DOHH2 (cell line): ENCODE measurements around the gene KHNYN.

ENCODE experiments used
- H3F3A ChIP-seq: fragments of 200-600 bp; sonication (generic), shearing (Covaris generic); 2 replicates; pipeline ENCODE4 v1.6.0; 2016; ENCODE audit warnings: antibody characterized with exemption, mild to moderate bottlenecking; ENCODE audit not compliant: control insufficient read depth, insufficient read depth
- H3K27ac ChIP-seq: fragments of 200-600 bp; sonication (generic); 2 replicates; pipeline ENCODE4 v1.5.1; 2014; ENCODE audit warnings: low read depth, mild to moderate bottlenecking, low read length, moderate library complexity
- H3K27me3 ChIP-seq: fragments of 200-600 bp; sonication (generic); 2 replicates; pipeline ENCODE4 v1.6.1; 2014; ENCODE audit warnings: mild to moderate bottlenecking, low read length, mixed read lengths; ENCODE audit not compliant: control insufficient read depth
- H3K36me3 ChIP-seq: fragments of 200-600 bp; sonication (generic); 2 replicates; pipeline ENCODE4 v1.6.1; 2014; ENCODE audit warnings: mild to moderate bottlenecking, low read length, moderate library complexity, mixed read lengths; ENCODE audit not compliant: control insufficient read depth
- H3K4me1 ChIP-seq: fragments of 200-600 bp; sonication (generic); 2 replicates; pipeline ENCODE4 v1.6.1; 2014; ENCODE audit warnings: mild to moderate bottlenecking, low read length, mixed read lengths; ENCODE audit not compliant: control insufficient read depth
- H3K4me2 ChIP-seq: fragments of 200-600 bp; sonication (generic); 2 replicates; pipeline ENCODE4 v1.6.0; 2014; ENCODE audit warnings: mild to moderate bottlenecking, low read length, moderate library complexity
- H3K4me3 ChIP-seq: fragments of 200-600 bp; sonication (generic); 2 replicates; pipeline ENCODE4 v1.5.1; 2014; ENCODE audit warnings: mild to moderate bottlenecking, low read length, mixed read lengths
- H3K79me2 ChIP-seq: fragments of 200-600 bp; sonication (generic); 2 replicates; pipeline ENCODE4 v1.6.1; 2014; ENCODE audit warnings: mild to moderate bottlenecking, low read length, mixed read lengths; ENCODE audit not compliant: control insufficient read depth
- H3K9me2 ChIP-seq: fragments of 200-600 bp; sonication (generic); replicated peaks from 2 replicates; pipeline ENCODE4 v1.6.1; 2014; ENCODE audit warnings: mild to moderate bottlenecking, low read length, mixed read lengths; ENCODE audit not compliant: control insufficient read depth
- H3K9me3 ChIP-seq: fragments of 200-600 bp; sonication (generic); 2 replicates; pipeline ENCODE4 v1.6.1; 2014; ENCODE audit warnings: antibody characterized with exemption, low read length, mixed read lengths; ENCODE audit not compliant: control insufficient read depth, insufficient read depth
- H4K20me1 ChIP-seq: fragments of 200-600 bp; sonication (generic); 2 replicates; pipeline ENCODE4 v1.6.0; 2014; ENCODE audit warnings: low read depth, mild to moderate bottlenecking, antibody characterized with exemption, low read length, moderate library complexity; ENCODE audit not compliant: control insufficient read depth, insufficient read depth
- EZH2phosphoT487 ChIP-seq: fragments of 200-600 bp; sonication (generic); IDR thresholded peaks from 2 replicates; pipeline ENCODE4 v1.6.1; 2017; ENCODE audit warnings: borderline replicate concordance, mild to moderate bottlenecking, antibody characterized with exemption, low read length, moderate library complexity, mixed read lengths
- TF ChIP-seq, protein P1 (sequence below): fragments of 200-600 bp; sonication (generic); IDR thresholded peaks from one replicate; pipeline ENCODE4 v1.5.1; 2014; ENCODE audit warnings: antibody characterized with exemption, mild to moderate bottlenecking, low read depth, low read length; ENCODE audit not compliant: poor library complexity, severe bottlenecking

Gene KHNYN

DNA sequence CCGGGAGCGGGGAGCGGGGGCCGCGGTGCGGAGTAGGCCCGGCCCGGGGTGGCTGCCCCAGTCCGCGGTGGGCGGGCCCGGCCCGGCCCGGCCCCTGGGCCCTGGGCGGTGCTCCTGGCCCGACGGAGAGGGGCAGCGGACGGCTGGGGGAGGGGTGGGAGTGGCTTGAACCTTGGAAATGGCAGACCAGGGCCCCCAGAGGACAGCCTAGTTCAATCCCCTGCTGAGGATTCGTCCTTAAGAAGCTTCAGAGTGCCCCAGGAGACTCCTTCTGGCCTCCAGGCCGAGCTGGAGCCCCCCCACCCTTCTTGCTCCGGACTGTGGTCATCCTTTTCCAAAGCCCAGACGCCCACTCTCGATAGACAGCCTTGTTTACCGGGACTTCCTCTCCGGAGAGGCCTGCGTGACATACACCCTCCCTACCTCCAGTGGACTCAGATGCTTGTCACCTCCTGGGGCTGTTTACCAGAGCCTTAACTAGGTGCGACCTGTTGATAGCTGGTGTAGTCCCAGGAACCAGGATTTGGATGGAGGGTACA, 458 bp downstream of the KHNYN start:
- no peaks in the 10 kb centered on the region for H3K9me3 ChIP-seq
- peaks cover 45% of the 10 kb centered on the region for H3K4me1 ChIP-seq
- no peaks in the 10 kb centered on the region for H3K9me2 ChIP-seq
- peak overlapping the region; percentile 64 for H3K27ac ChIP-seq
- H3K36me3 ChIP-seq, result peaks cover 33% of the 10 kb centered on the region
- H3K4me2 ChIP-seq, result peak overlapping the region; percentile 94
- H4K20me1 ChIP-seq, result peaks cover 6% of the 10 kb centered on the region; the same call in 1 of the 2 replicates
- no peaks in the 10 kb centered on the region for H3K27me3 ChIP-seq
- peak overlapping the region; percentile 94 for H3K4me3 ChIP-seq
- no peak for TF ChIP-seq EZH2phosphoT487
- TF ChIP-seq, protein P1, sequence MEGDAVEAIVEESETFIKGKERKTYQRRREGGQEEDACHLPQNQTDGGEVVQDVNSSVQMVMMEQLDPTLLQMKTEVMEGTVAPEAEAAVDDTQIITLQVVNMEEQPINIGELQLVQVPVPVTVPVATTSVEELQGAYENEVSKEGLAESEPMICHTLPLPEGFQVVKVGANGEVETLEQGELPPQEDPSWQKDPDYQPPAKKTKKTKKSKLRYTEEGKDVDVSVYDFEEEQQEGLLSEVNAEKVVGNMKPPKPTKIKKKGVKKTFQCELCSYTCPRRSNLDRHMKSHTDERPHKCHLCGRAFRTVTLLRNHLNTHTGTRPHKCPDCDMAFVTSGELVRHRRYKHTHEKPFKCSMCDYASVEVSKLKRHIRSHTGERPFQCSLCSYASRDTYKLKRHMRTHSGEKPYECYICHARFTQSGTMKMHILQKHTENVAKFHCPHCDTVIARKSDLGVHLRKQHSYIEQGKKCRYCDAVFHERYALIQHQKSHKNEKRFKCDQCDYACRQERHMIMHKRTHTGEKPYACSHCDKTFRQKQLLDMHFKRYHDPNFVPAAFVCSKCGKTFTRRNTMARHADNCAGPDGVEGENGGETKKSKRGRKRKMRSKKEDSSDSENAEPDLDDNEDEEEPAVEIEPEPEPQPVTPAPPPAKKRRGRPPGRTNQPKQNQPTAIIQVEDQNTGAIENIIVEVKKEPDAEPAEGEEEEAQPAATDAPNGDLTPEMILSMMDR, result no peak
- peaks cover 29% of the 10 kb centered on the region for H3K79me2 ChIP-seq
- H3F3A ChIP-seq, result no peaks in the 10 kb centered on the region

- Histone ChIP-seq H3K79me2 (peaks cover 29% of the 10 kb centered on the region), H3K27ac (peak overlapping the region; percentile 64), H3K27me3 (no peaks in the 10 kb centered on the region), H3K36me3 (peaks cover 34% of the 10 kb centered on the region), H3K9me2 (no peaks in the 10 kb centered on the region), H3K4me1 (peaks cover 40% of the 10 kb centered on the region), H3K4me2 (peak overlapping the region; percentile 94), H3K9me3 (no peaks in the 10 kb centered on the region), H3K4me3 (peak overlapping the region; percentile 94), H4K20me1 (peaks cover 6% of the 10 kb centered on the region; the same call in 1 of the 2 replicates), H3F3A (no peaks in the 10 kb centered on the region)
- TF ChIP-seq, protein P1, result no peak
- TF ChIP-seq EZH2phosphoT487, result no peak
Observed at GRCh38 chr14:24430682-24431568, 1.2 kb downstream of the KHNYN start.

DNA sequence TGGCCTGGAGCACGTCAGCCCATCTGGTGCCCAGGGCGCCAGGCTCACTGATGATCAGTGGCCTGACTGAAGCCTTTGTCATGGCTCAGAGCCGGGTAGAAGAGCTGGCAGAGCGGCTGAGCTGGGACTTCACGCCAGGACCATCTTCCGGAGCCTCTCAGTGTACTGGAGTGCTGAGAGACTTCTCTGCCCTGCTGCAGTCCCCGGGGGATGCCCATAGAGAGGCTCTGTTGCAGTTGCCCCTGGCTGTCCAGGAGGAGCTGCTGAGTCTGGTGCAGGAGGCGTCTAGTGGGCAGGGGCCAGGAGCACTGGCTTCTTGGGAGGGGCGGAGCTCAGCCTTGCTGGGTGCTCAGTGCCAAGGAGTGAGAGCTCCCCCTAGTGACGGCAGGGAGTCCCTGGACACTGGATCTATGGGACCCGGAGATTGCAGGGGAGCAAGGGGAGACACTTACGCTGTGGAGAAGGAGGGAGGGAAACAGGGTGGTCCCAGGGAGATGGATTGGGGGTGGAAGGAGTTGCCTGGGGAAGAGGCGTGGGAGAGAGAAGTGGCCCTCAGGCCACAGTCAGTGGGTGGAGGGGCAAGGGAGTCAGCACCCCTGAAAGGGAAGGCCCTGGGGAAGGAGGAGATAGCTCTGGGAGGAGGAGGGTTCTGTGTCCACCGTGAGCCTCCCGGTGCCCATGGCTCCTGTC, 2.0 kb downstream of the KHNYN start:
- Histone ChIP-seq H4K20me1 (peaks cover 6% of the 10 kb centered on the region; the same call in 1 of the 2 replicates), H3K4me3 (peak overlapping the region; percentile 94), H3K9me3 (no peaks in the 10 kb centered on the region)

More for the DNA sequence above, 2.0 kb downstream of the KHNYN start:
- H3F3A ChIP-seq, result no peaks in the 10 kb centered on the region
- H3K4me1 ChIP-seq, result peaks cover 40% of the 10 kb centered on the region
- H3K27ac ChIP-seq, result peak overlapping the region; percentile 64
- peak overlapping the region; percentile 94 for H3K4me2 ChIP-seq
- TF ChIP-seq EZH2phosphoT487, result no peak
- TF ChIP-seq, protein P1, result peak; percentile 98
- H3K79me2 ChIP-seq, result peaks cover 29% of the 10 kb centered on the region
- no peaks in the 10 kb centered on the region for H3K27me3 ChIP-seq
- no peaks in the 10 kb centered on the region for H3K9me2 ChIP-seq
- peaks cover 42% of the 10 kb centered on the region for H3K36me3 ChIP-seq
